Measurements from ENCODE around the gene RDH13. TPM values are rescaled to one million over a fixed set of nuclear protein-coding genes. Genes with fewer than 3 reads are reported as not detected.
"Not testable (repeated sequence)": the region's sequence is repeated elsewhere in the genome, so short reads cannot be mapped to it uniquely, and the experiment has no call there.

RDH13 gene
- total RNA-seq, 1 experiment from 2014 or later, result 23.8 TPM

DNA sequence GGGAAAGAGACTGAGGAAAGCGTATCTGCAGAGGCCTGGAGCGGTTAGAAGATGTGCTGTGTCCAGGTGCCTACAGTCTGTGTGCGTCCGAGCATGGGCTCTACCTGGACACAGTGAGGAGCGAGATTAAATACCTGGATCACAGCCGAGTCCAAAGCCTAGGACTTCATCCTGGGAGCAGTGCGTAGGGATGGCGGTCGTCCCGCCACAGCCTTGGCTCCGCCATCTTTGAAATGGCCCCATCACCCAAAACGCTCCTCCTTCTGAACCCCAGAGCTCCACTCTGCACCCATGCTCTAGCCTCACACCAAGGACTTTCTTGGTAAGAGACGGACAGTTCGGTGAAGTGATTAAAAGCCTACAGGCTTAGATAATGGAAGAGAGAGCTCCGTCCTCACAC is 44.7 kb downstream of the RDH13 start:
- no peak overlapping the region for H3K4me3 ChIP-seq
- no peak for DNase-seq
- H3K9me3 ChIP-seq, result no peaks in the 10 kb centered on the region; the same call in 1 of the 2 replicates
- H3K27me3 ChIP-seq, result no peaks in the 10 kb centered on the region; the same call in 1 of the 2 replicates
- no peaks in the 10 kb centered on the region for H3K36me3 ChIP-seq

GRCh38 chr19:55016017-55016416 is 46.9 kb downstream of the RDH13 start:
- DNase-seq, result no peak
- Histone ChIP-seq H3K36me3 (no peaks in the 10 kb centered on the region), H3K27me3 (no peaks in the 10 kb centered on the region; the same call in 1 of the 2 replicates), H3K4me3 (no peak overlapping the region), H3K9me3 (no peaks in the 10 kb centered on the region)

GRCh38 chr19:55015126-55015525 is 47.8 kb downstream of the RDH13 start:
- DNase-seq, result no peak
- no peaks in the 10 kb centered on the region for H3K36me3 ChIP-seq
- no peaks in the 10 kb centered on the region for H3K9me3 ChIP-seq
- H3K4me3 ChIP-seq, result peak overlapping the region; percentile 49
- no peaks in the 10 kb centered on the region; the same call in 1 of the 2 replicates for H3K27me3 ChIP-seq

- H3K27me3 ChIP-seq, result no peaks in the 10 kb centered on the region; the same call in 1 of the 2 replicates
- H3K4me3 ChIP-seq, result peak overlapping the region; percentile 49
- no peaks in the 10 kb centered on the region for H3K9me3 ChIP-seq
- DNase-seq, result peak; percentile 72
- H3K36me3 ChIP-seq, result no peaks in the 10 kb centered on the region
Measured at GRCh38 chr19:55014714-55015113, 48.2 kb downstream of the RDH13 start.

DNA sequence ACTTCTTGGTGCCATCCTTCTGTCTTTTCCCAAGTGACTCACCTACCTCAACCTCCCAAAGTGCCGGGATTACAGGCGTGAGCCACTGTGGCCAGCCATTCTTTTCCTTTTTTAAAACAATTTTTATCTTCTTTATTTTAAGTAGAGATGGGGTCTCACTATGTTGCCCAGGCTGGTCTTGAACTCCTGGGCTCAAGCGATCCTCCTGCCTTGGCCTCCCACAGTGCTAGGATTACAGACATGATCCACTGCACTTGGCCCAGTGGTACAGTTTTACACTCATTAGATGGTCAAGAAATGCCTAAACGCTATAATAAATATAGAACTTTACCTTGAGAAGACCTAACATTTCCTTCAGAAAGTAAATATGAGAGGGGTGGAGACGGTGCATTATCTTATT is 49.4 kb downstream of the RDH13 start:
- no peaks in the 10 kb centered on the region for H3K36me3 ChIP-seq
- DNase-seq, result no peak
- H3K27me3 ChIP-seq, result no peaks in the 10 kb centered on the region; the same call in 1 of the 2 replicates
- H3K9me3 ChIP-seq, result no peaks in the 10 kb centered on the region
- no peak overlapping the region for H3K4me3 ChIP-seq

DNA sequence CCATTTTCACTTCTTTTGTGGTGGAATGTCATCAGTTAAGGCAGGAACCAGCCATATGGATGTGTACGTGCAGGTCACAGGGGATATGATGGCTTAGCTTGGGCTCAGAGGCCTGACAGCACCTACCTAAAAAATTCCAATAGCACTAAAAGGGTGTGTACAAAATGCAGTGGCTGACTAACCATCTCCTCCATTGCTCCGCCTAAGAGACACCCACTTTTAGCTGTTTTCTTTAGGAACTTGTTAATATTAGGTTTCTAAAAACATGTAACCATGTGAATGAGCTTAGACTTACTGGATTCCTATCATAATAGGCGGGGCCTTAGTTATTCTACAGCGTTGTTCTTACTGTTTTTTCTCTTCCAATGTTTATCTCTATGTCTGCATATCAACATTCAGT is 50.6 kb downstream of the RDH13 start:
- H3K9me3 ChIP-seq, result no peaks in the 10 kb centered on the region
- no peaks in the 10 kb centered on the region for H3K36me3 ChIP-seq
- no peak for DNase-seq

GRCh38 chr19:55010561-55010960 is 52.4 kb downstream of the RDH13 start:
- H3K27me3 ChIP-seq, DNase-seq, H3K9me3 ChIP-seq, H3K4me3 ChIP-seq, H3K36me3 ChIP-seq: not testable (repeated sequence)

More for the DNA sequence above, 50.6 kb downstream of the RDH13 start:
- H3K27me3 ChIP-seq, result no peaks in the 10 kb centered on the region
- no peak overlapping the region for H3K4me3 ChIP-seq

DNA sequence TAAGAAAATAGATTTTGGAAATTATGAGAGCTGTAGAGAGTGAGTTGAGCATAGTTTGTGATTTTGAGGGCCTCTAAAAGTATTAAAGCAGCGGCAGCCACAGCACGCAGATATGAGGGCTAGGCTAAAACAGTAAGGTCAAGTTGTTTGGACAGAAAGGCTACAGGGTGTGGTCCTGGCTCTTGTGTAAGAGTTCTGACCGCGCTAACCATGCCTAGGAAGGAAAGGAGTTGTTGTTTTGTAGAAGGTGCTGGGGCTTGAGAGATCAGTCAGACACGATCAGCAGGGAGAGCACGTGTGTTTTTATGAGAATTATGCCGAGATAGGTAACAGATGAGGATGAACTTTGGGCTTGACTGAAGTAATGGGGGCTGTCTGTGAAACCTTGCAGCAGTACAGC is 54.2 kb downstream of the RDH13 start:
- not testable (repeated sequence) for H3K4me3 ChIP-seq, H3K36me3 ChIP-seq, H3K9me3 ChIP-seq, DNase-seq, H3K27me3 ChIP-seq

DNA sequence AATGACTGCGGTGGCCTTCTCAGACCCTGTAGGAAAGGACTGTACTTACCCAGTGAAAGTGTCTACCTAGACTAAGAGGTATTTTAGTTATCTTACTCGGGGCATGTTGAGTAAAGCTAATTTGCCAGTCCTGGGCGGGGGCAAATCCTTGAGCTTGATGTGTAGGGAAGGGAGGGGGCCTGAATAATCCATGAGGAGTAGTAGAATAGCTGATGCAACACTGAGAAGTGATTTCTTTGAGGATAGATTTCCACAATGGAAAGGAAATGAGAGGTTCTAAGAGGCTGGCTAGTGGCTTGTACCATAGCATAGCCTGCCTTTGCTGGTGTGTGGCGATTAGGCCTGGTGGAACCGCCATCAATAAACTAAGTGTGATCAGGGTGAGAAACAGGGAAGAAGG is 54.8 kb downstream of the RDH13 start:
- DNase-seq, H3K9me3 ChIP-seq, H3K27me3 ChIP-seq, H3K4me3 ChIP-seq, H3K36me3 ChIP-seq: not testable (repeated sequence)

GRCh38 chr19:55007537-55007936 is 55.4 kb downstream of the RDH13 start:
- not testable (repeated sequence) for DNase-seq, H3K4me3 ChIP-seq, H3K36me3 ChIP-seq, H3K27me3 ChIP-seq, H3K9me3 ChIP-seq

- not testable (repeated sequence) for H3K4me3 ChIP-seq, H3K9me3 ChIP-seq, DNase-seq, H3K27me3 ChIP-seq, H3K36me3 ChIP-seq
Measured at GRCh38 chr19:55006795-55007194, 56.2 kb downstream of the RDH13 start.

GRCh38 chr19:55005684-55006488 is 57.1 kb downstream of the RDH13 start:
- H3K36me3 ChIP-seq, result no peaks in the 10 kb centered on the region
- peaks cover 10% of the 10 kb centered on the region for H3K9me3 ChIP-seq
- no peak overlapping the region for H3K4me3 ChIP-seq
- DNase-seq, result no peak
- peaks cover 10% of the 10 kb centered on the region; the same call in 1 of the 2 replicates for H3K27me3 ChIP-seq

DNA sequence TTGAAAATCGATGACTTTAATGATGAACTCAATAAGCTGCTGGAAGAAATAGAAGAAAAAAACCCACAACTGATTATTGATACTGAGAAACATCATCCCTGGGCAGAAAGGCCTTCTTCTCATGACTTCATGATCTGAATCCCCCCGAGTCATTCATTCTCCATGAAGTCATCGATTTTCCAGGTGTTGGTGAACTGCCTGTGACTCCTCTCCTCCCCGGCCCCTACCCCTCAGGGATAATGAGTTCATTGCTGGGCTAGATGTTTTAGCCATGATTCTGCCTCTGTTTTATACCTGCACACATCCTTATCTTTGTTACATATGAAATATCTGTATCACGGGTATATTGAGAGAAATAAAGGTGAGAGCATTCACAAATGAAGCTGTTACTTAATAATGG is 62.2 kb downstream of the RDH13 start:
- DNase-seq, result no peak
- no peak overlapping the region for H3K4me3 ChIP-seq
- peaks cover 10% of the 10 kb centered on the region for H3K27me3 ChIP-seq
- no peaks in the 10 kb centered on the region for H3K36me3 ChIP-seq
- H3K9me3 ChIP-seq, result peaks cover 5% of the 10 kb centered on the region

DNA sequence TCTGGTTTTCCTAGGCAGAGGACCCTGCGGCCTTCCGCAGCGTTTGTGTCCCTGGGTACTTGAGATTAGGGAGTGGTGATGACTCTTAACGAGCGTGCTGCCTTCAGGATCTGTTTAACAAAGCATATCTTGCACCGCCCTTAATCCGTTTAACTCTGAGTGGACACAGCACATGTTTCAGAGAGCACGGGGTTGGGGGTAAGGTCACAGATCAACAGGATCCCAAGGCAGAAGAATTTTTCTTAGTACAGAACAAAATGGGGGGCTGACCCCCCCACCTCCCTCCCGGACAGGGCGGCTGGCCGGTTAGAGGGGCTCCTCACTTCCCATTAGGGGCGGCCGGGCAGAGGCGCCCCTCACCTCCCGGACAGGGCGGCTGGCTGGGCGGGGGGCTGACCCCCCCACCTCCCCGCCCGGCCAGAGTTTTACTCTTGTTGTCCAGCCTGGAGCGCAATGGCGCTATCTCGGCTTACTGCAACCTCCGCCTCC is 64.2 kb downstream of the RDH13 start:
- not testable (repeated sequence) for H3K9me3 ChIP-seq, H3K4me3 ChIP-seq, H3K36me3 ChIP-seq, H3K27me3 ChIP-seq, DNase-seq

DNA sequence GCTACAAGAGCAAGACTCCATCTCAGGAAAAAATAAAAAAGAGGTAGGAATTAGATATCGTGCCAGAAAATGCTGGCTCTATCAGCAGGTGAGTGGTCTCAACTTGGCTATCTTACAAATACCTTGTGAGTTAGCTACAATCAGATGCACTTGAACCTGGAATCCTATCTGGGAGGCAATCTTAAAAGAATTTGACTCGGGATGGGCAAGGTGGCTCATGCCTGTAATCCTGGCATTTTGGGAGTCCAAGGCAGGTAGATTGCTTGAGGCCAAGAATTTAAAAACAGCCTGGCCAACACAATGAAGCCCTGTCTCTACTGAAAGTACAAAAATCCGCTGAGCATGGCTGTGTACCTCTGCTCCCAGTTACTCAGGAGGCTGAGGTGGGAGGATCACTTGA is 67.4 kb downstream of the RDH13 start:
- H3K36me3 ChIP-seq, result no peaks in the 10 kb centered on the region
- peaks cover 4% of the 10 kb centered on the region; the same call in 1 of the 2 replicates for H3K27me3 ChIP-seq
- no peaks in the 10 kb centered on the region for H3K9me3 ChIP-seq
- H3K4me3 ChIP-seq, result no peak overlapping the region
- no peak for DNase-seq
